Measurements from ENCODE around the gene BTBD2. TPM values are rescaled to one million over a fixed set of nuclear protein-coding genes. Genes with fewer than 3 reads are reported as not detected.
A peak's percentile ranks its signal among the peaks of the same experiment; 100 is the strongest.

The BTBD2 gene
- total and polyA plus RNA-seq, 2 of the 8 experiments (the other 6 are each of a cell fraction or from before 2014, with no cell fraction given) = 91.7 to 92.3 TPM

- H3K4ac ChIP-seq (replicated peaks; ENCODE audit: insufficient read length, low read depth, low read length) = peak overlapping the region; percentile 96
- peak overlapping the region; percentile 91 for H4K91ac ChIP-seq (replicated peaks; ENCODE audit: insufficient read length, low read length)
- POLR2A ChIA-PET (ENCODE audit: partially characterized antibody) = interaction anchor here (0.6 to 27.5 kb wide), 9 partner anchors 9 to 207 kb away, joined by 3 to 524 read pairs (median 3); partner anchors contain the start of genes ADAT3, MKNK2 and SCAMP4
- H3K36me3 ChIP-seq (ENCODE audit: control insufficient read depth in 2 of 4, insufficient read depth in 4 of 4, low read length in 3 of 4) = peaks cover 7 to 46% (median 29%) of the 10 kb centered on the region in 4 experiments
- DNase-seq (ENCODE audit: low read depth in 1 of 2, low spot score in 2 of 2) = peak; percentile 80 to 97
- no peak for FAIRE-seq
- peak overlapping the region; percentile 73 for H3K56ac ChIP-seq (replicated peaks; ENCODE audit: insufficient read length, low read depth, low read length)
- peak overlapping the region; percentile 81 for H4K5ac ChIP-seq (ENCODE audit: insufficient read length, low read depth, low read length)
- CTCF ChIA-PET (ENCODE audit: partially characterized antibody) = interaction anchor here (0.5 to 2.7 kb wide), 5 partner anchors 10 to 105 kb away, joined by 3 to 13 read pairs (median 4); partner anchors contain the start of gene MKNK2
- H3K79me1 ChIP-seq (ENCODE audit: low read depth, low read length) = peaks cover 7% of the 10 kb centered on the region
- peak overlapping the region; percentile 87 for H2BK12ac ChIP-seq (ENCODE audit: low read depth, low read length)
- 0 out of 2 replicates have a peak overlapping the region, but pooled peaks have one; percentile 72 for H2BK15ac ChIP-seq (ENCODE audit: low read length)
- H3K4me3 ChIP-seq (ENCODE audit: extremely low read depth in 1 of 4, insufficient read depth in 2 of 4, low read depth in 3 of 4, low read length in 4 of 4) = peak overlapping the region; percentile 2 to 50 (median 12); a peak in 5 of 8 replicates
- no peak overlapping the region for H3K23ac ChIP-seq (ENCODE audit: insufficient read length)
- peak overlapping the region; percentile 94 for H3K27ac ChIP-seq (ENCODE audit: low read depth, low read length)
- H3K9me3 ChIP-seq (ENCODE audit: insufficient read depth in 2 of 2, low read depth in 1 of 2, low read length in 1 of 2) = no peaks in the 10 kb centered on the region
- H2AFZ ChIP-seq (ENCODE audit: low read length) = no peak overlapping the region
- peak overlapping the region; percentile 29 to 72; a peak in 3 of 4 replicates for H3K4me2 ChIP-seq (ENCODE audit: insufficient read depth in 1 of 2, low read depth in 2 of 2, low read length in 2 of 2)
- H2AK5ac ChIP-seq (ENCODE audit: low read depth, low read length) = no peak overlapping the region; the same call in 1 of the 2 replicates
- peaks cover 0 to 19% (median 14%) of the 10 kb centered on the region in 4 experiments; a peak in 5 of 7 replicates for H3K4me1 ChIP-seq (replicated peaks in 1 of 4; ENCODE audit: control insufficient read depth in 3 of 4, insufficient read depth in 4 of 4, low read length in 3 of 4)
- no peak overlapping the region for H2BK20ac ChIP-seq (ENCODE audit: low read length)
- peak overlapping the region; percentile 97 for H4K8ac ChIP-seq (ENCODE audit: extremely low read depth, insufficient read depth, low read length)
- H3K27me3 ChIP-seq (replicated peaks in 1 of 4; ENCODE audit: control insufficient read depth in 3 of 4, extremely low read depth in 1 of 4, insufficient read depth in 3 of 4, low read length in 3 of 4) = no peaks in the 10 kb centered on the region
- peaks cover 0 to 5% of the 10 kb centered on the region in 2 experiments; a peak in 1 of 4 replicates for H3K79me2 ChIP-seq (ENCODE audit: control insufficient read depth in 1 of 2, insufficient read depth in 2 of 2, low read length in 2 of 2)
- H2BK120ac ChIP-seq (replicated peaks; ENCODE audit: low read depth, low read length) = peak overlapping the region; percentile 3
- no peaks in the 10 kb centered on the region for H3K23me2 ChIP-seq (ENCODE audit: low read depth, low read length)
- peak overlapping the region; percentile 92 for H2BK5ac ChIP-seq (ENCODE audit: low read depth, low read length)
- 27% methylated on average over 34 of the region's 77 CpGs; no CpG with 5 or more reads in 1 of the 2 experiments for WGBS, 2 experiments (ENCODE audit: extremely low coverage in 1 of 2, insufficient coverage in 1 of 2, insufficient read length in 1 of 2, insufficient replicate concordance in 2 of 2, low coverage in 1 of 2, low lambda C conversion rate in 2 of 2, missing lambda C conversion rate in 1 of 2)
- H4K20me1 ChIP-seq (replicated peaks in 1 of 2; ENCODE audit: control insufficient read depth in 1 of 2, insufficient read depth in 2 of 2, low read length in 2 of 2) = peaks cover 5 to 34% of the 10 kb centered on the region in 2 experiments
- H3K18ac ChIP-seq (ENCODE audit: extremely low read depth, low read length) = peak overlapping the region; percentile 99
- H3K9ac ChIP-seq (replicated peaks in 1 of 4; ENCODE audit: extremely low read depth in 1 of 4, low read depth in 3 of 4, low read length in 3 of 4) = peak overlapping the region in 3 of 4 experiments; percentile 52 to 74 (median 66); a peak in 4 of 7 replicates
- H3K14ac ChIP-seq (ENCODE audit: insufficient read length) = no peak overlapping the region
- TF ChIP-seq MAFK (IDR thresholded peaks at IDR 0.05; ENCODE audit: low read depth, low read length) (no peak), RFX5 (IDR thresholded peaks at IDR 0.05; ENCODE audit: borderline replicate concordance, low read depth, low read length) (peak; percentile 96), POU5F1 (IDR thresholded peaks at IDR 0.05; ENCODE audit: low read depth, low read length) (no peak)
These were observed 26.4 kb upstream of the BTBD2 start for GRCh38 chr19:2041683-2042484.
